Measurements from ENCODE around the gene ANXA6. TPM values are rescaled to one million over a fixed set of nuclear protein-coding genes. Genes with fewer than 3 reads are reported as not detected.
"Not testable (repeated sequence)": the region's sequence is repeated elsewhere in the genome, so short reads cannot be mapped to it uniquely, and the experiment has no call there.

The ANXA6 gene
- total RNA-seq, 1 donor from 2014 or later = 197 TPM

DNA sequence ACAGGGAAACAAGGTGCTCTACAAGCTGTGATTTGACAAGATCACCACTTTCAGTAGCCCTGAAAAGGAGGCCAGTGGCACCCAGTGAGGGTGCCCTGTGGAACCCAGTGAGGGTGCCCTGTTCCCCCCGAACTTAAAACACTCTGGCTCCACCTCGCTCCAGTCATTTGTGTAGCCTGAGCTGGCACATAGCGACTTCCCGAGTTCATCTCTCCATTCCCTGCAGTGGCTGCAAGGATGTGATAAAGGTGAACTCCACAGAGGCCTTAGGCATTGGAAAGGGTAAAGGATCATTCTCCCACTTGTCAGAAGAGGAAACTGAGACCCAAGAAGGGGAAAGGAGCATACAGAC lies 21.9 kb upstream of the ANXA6 start:
- peaks cover 14% of the 10 kb centered on the region for H3K4me1 Mint-ChIP-seq
- TF ChIP-seq, protein P1, sequence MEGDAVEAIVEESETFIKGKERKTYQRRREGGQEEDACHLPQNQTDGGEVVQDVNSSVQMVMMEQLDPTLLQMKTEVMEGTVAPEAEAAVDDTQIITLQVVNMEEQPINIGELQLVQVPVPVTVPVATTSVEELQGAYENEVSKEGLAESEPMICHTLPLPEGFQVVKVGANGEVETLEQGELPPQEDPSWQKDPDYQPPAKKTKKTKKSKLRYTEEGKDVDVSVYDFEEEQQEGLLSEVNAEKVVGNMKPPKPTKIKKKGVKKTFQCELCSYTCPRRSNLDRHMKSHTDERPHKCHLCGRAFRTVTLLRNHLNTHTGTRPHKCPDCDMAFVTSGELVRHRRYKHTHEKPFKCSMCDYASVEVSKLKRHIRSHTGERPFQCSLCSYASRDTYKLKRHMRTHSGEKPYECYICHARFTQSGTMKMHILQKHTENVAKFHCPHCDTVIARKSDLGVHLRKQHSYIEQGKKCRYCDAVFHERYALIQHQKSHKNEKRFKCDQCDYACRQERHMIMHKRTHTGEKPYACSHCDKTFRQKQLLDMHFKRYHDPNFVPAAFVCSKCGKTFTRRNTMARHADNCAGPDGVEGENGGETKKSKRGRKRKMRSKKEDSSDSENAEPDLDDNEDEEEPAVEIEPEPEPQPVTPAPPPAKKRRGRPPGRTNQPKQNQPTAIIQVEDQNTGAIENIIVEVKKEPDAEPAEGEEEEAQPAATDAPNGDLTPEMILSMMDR (IDR thresholded peaks at IDR 0.05; ENCODE audit: unreplicated experiment) = no peak
- DNase-seq (ENCODE audit: low spot score in 2 of 2, unreplicated experiment in 2 of 2) = no peak
- no peak overlapping the region for H3K27ac Mint-ChIP-seq
- no peaks in the 10 kb centered on the region for H3K36me3 Mint-ChIP-seq
- no peak overlapping the region for H3K4me3 Mint-ChIP-seq
- peaks cover 2% of the 10 kb centered on the region for H3K27me3 Mint-ChIP-seq (ENCODE audit: low read depth)
- H3K9me3 Mint-ChIP-seq = no peaks in the 10 kb centered on the region

- Mint-ChIP-seq H3K4me1 (peaks cover 8% of the 10 kb centered on the region), H3K27ac (no peak overlapping the region), H3K9me3 (no peaks in the 10 kb centered on the region), H3K4me3 (no peak overlapping the region), H3K27me3 (ENCODE audit: low read depth) (peaks cover 3% of the 10 kb centered on the region), H3K36me3 (no peaks in the 10 kb centered on the region)
- TF ChIP-seq, protein P1 (IDR thresholded peaks at IDR 0.05; ENCODE audit: unreplicated experiment) = no peak
- no peak for DNase-seq (ENCODE audit: low spot score in 2 of 2, unreplicated experiment in 2 of 2)
These were observed 21.4 kb upstream of the ANXA6 start for GRCh38 chr5:151178777-151179488.

GRCh38 chr5:151178372-151178771 lies 20.8 kb upstream of the ANXA6 start:
- no peak overlapping the region for H3K27ac Mint-ChIP-seq
- peaks cover 3% of the 10 kb centered on the region for H3K27me3 Mint-ChIP-seq (ENCODE audit: low read depth)
- TF ChIP-seq, protein P1 (IDR thresholded peaks at IDR 0.05; ENCODE audit: unreplicated experiment) = no peak
- DNase-seq (ENCODE audit: low spot score in 2 of 2, unreplicated experiment in 2 of 2) = no peak
- H3K4me3 Mint-ChIP-seq = no peak overlapping the region
- no peaks in the 10 kb centered on the region for H3K9me3 Mint-ChIP-seq
- peaks cover 4% of the 10 kb centered on the region for H3K4me1 Mint-ChIP-seq
- no peaks in the 10 kb centered on the region for H3K36me3 Mint-ChIP-seq

GRCh38 chr5:151176268-151176667 lies 18.7 kb upstream of the ANXA6 start:
- not testable (repeated sequence) for H3K27ac Mint-ChIP-seq; H3K27me3 Mint-ChIP-seq (ENCODE audit: low read depth); DNase-seq (ENCODE audit: low spot score in 2 of 2, unreplicated experiment in 2 of 2); H3K4me3 Mint-ChIP-seq; H3K4me1 Mint-ChIP-seq; H3K36me3 Mint-ChIP-seq; H3K9me3 Mint-ChIP-seq

- Mint-ChIP-seq H3K27me3 (ENCODE audit: low read depth) (peaks cover 3% of the 10 kb centered on the region), H3K9me3 (no peaks in the 10 kb centered on the region), H3K4me3 (no peak overlapping the region), H3K36me3 (no peaks in the 10 kb centered on the region), H3K27ac (no peak overlapping the region), H3K4me1 (no peaks in the 10 kb centered on the region)
- TF ChIP-seq, protein P1 (IDR thresholded peaks at IDR 0.05; ENCODE audit: unreplicated experiment) = no peak
- no peak for DNase-seq (ENCODE audit: low spot score in 2 of 2, unreplicated experiment in 2 of 2)
These were observed 17.1 kb upstream of the ANXA6 start for GRCh38 chr5:151174612-151175101.

DNA sequence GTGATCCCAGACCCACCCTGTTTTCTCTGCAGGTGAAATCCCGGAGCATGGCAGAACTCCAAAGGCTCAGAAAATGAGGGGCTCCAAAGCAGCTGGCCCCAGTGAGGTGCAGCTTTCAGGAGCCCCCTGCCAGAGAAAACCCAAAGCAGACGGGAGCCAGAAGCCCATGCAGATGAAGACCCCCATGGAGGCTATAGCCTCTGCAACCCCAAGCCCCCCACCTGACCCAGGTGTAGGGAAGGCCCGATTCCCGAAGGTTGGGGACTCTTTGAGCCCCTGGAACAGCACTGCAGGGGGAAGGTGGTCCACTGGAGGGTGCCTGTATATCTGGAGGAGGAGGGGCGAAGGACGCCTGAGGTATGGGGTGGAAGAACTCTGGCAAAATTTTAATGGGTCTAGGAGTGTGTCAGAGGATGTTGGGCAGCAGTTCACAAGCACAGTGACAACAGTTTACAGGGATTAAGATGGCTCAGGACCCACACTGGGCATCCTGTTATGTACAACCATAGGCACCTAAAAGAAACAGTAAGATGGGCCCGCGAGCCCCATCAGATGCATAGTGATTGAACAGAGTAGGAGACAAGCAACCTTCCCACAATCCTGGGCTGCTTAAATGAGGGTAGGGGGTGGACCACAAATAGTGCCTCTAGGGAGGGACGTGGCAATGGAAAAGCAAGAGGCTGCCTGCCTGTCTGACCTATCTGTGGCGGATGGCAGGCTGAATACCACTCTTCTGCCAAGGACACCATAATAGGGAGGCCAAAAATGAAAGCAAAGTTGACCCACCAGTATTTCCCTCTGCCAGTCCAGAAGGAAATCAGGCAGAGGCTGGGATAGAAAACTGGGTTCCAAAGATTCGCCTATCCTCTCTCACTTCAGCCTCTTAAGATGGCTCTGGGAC lies 16.4 kb upstream of the ANXA6 start:
- TF ChIP-seq, protein P1 (IDR thresholded peaks at IDR 0.05; ENCODE audit: unreplicated experiment) = no peak
- Mint-ChIP-seq H3K27me3 (ENCODE audit: low read depth) (peaks cover 3% of the 10 kb centered on the region), H3K36me3 (no peaks in the 10 kb centered on the region), H3K27ac (no peak overlapping the region), H3K4me1 (no peaks in the 10 kb centered on the region), H3K9me3 (no peaks in the 10 kb centered on the region), H3K4me3 (no peak overlapping the region)
- no peak for DNase-seq (ENCODE audit: low spot score in 2 of 2, unreplicated experiment in 2 of 2)

Measured in mesothelial cell of epicardium (in vitro differentiated cells).